A549 (cell line): ENCODE results near the gene PTPN14.

Source experiments
- CTCF ChIP-seq: fragments of >200 bp; sonication (Bioruptor Twin); formaldehyde crosslinking; IDR thresholded peaks from 3 replicates; pipeline ENCODE4 v1.5.1; 2016
- EP300 ChIP-seq, 2 experiments: fragments of >200 bp; sonication (Bioruptor Twin); formaldehyde crosslinking; IDR thresholded peaks; 2 replicates in 1 of 2; 3 replicates in 1 of 2; pipeline ENCODE4 v1.6.1; 2016 to 2017
- HDAC2 ChIP-seq: fragments of 200-600 bp; sonication (generic); IDR thresholded peaks from 2 replicates; pipeline ENCODE4 v1.6.1; 2016
- RAD21 ChIP-seq, 2 experiments: fragments of >200 bp in 1 of 2; sonication (Bioruptor Twin) in 1 of 2; formaldehyde crosslinking in 1 of 2; IDR thresholded peaks in 1 of 2; conservative IDR thresholded peaks in 1 of 2; 2 replicates in 1 of 2; 3 replicates in 1 of 2; pipeline ENCODE4 v1.6.1; 2012 to 2018; ENCODE audit warnings: inconsistent platforms in 1 of 2

- TF ChIP-seq RAD21 (conservative IDR thresholded peaks at IDR 0.05 in 1 of 2, IDR thresholded peaks at IDR 0.05 in 1 of 2), result no peak
- TF ChIP-seq CTCF, result no peak
- TF ChIP-seq EP300 (IDR thresholded peaks at IDR 0.05), result no peak
- TF ChIP-seq HDAC2, result no peak
These were observed 12.9 kb downstream of the PTPN14 start for GRCh38 chr1:214538496-214538895.
